Spleen (tissue), 11 donors: ENCODE results near the gene MYO5B. TPM values are rescaled to one million over a fixed set of nuclear protein-coding genes. Genes with fewer than 3 reads are reported as not detected.

Experiments used
- DNase-seq: peaks from one replicate; pipeline ENCODE4 v3.0.0-alpha.2; 2020
- H3K27ac ChIP-seq, 8 donors: fragments of 200-600 bp; sonication (generic) in 7 of 8; 1 replicate in 4 of 8; 2 replicates in 4 of 8; pipeline versions ENCODE4 v1.5.0 to v1.8.0; 2016 to 2021; ENCODE audit warnings: inconsistent platforms in 4 of 8, mild to moderate bottlenecking in 4 of 8, moderate library complexity in 1 of 8
- H3K27me3 ChIP-seq, 7 donors: fragments of 200-600 bp; sonication (generic) in 6 of 7; replicated peaks in 1 of 7; 1 replicate in 4 of 7; 2 replicates in 3 of 7; pipeline versions ENCODE4 v1.5.0 to v1.8.0; 2016 to 2021; ENCODE audit warnings: inconsistent platforms in 3 of 7, mild to moderate bottlenecking in 1 of 7
- H3K36me3 ChIP-seq, 6 donors: fragments of 200-600 bp; sonication (generic) in 5 of 6; 1 replicate in 4 of 6; 2 replicates in 2 of 6; pipeline versions ENCODE4 v1.5.0 to v1.8.0; 2016 to 2021; ENCODE audit warnings: inconsistent platforms in 2 of 6
- H3K4me1 ChIP-seq, 6 donors: fragments of 200-600 bp; sonication (generic) in 5 of 6; 1 replicate in 3 of 6; 2 replicates in 3 of 6; pipeline versions ENCODE4 v1.5.0 to v1.8.0; 2016 to 2021; ENCODE audit warnings: inconsistent platforms in 3 of 6
- H3K4me3 ChIP-seq, 8 donors: fragments of 200-600 bp; sonication (generic) in 7 of 8; 1 replicate in 4 of 8; 2 replicates in 4 of 8; pipeline versions ENCODE4 v1.5.0 to v1.8.0; 2016 to 2021; ENCODE audit warnings: inconsistent platforms in 4 of 8, mild to moderate bottlenecking in 4 of 8, moderate library complexity in 2 of 8
- H3K9me3 ChIP-seq, 8 donors: fragments of 200-600 bp; sonication (generic) in 7 of 8; 1 replicate in 4 of 8; 2 replicates in 4 of 8; pipeline versions ENCODE4 v1.5.0 to v1.8.0; 2016 to 2021; ENCODE audit warnings: inconsistent platforms in 4 of 8
- POLR2A ChIP-seq, 3 donors: fragments of 450-650 bp; IDR thresholded peaks; one replicate each; pipeline ENCODE4 v1.5.1; 2017; ENCODE audit warnings: antibody characterized with exemption in 3 of 3, mild to moderate bottlenecking in 1 of 3
- POLR2AphosphoS5 ChIP-seq, 3 donors: sonication (generic); formaldehyde crosslinking; IDR thresholded peaks; one replicate each; pipeline ENCODE4 v1.5.1; 2017; ENCODE audit warnings: antibody characterized with exemption in 3 of 3
- WGBS, 5 donors: extraction: QIAGEN DNeasy Blood & Tissue Kit in 3 of 5; methylation state at CpG; one replicate each; pipeline versions ENCODE4 v1.1.5 to v1.1.7; 2013 to 2018; 5-methylcytosine and 5-hydroxymethylcytosine counted together
- intact Hi-C: fragments of 100-400 bp; cut with DNase I; formaldehyde crosslinking; loops from one replicate; pipeline ENCODE4 v1.15.0; 2023; ENCODE audit warnings: low total_unique reads
- polyA plus RNA-seq, 3 donors: library from polyadenylated mRNA; stranded (reverse); fragments of 200-250 nt; gene quantifications; one replicate each; pipeline ENCODE4 v1.2.1, GENCODE V29; 2013
- total RNA-seq, 7 donors: library from RNA; depleted of rRNA in 3 of 7; stranded (reverse); fragments of >200 nt in 3 of 7; fragmentation: NEBNext Ultra II Directional in 4 of 7; extraction: Animal tissue kit (Norgen Biotek cat#: 25700) in 4 of 7; gene quantifications; one replicate each; pipeline versions ENCODE4 v1.1.0 to v1.2.1, GENCODE V29; 2016 to 2021
- TF ChIP-seq, protein P1 (sequence below), 11 experiments: fragments of 200-600 bp in 7 of 11; fragments of 450-650 bp in 4 of 11; sonication (generic) in 4 of 11; IDR thresholded peaks in 8 of 11; conservative IDR thresholded peaks in 3 of 11; 1 replicate in 7 of 11; 2 replicates in 4 of 11; pipeline versions ENCODE4 v1.4.0 to v1.8.0; 2016 to 2021; ENCODE audit warnings: antibody characterized with exemption in 11 of 11, inconsistent platforms in 4 of 11, mild to moderate bottlenecking in 1 of 11
- donor health status: healthy with polysubstance abuse.
- donor health status: DM: no; HTN: no; CAD: no; lungs with moderate emphysema.
- donor health status: DM: no; HTN: no; CAD: no.
- donor health status: Bipolar disorder and iron deficiency.
- donor health status: healthy.
- donor health status: DM: no; HTN: no; CAD: no.
- donor health status: DM: yes; HTN: yes; CAD: no.

The MYO5B gene
- total and polyA plus RNA-seq, 10 donors: 0.74 to 6.0 (median 2.4) TPM

DNA sequence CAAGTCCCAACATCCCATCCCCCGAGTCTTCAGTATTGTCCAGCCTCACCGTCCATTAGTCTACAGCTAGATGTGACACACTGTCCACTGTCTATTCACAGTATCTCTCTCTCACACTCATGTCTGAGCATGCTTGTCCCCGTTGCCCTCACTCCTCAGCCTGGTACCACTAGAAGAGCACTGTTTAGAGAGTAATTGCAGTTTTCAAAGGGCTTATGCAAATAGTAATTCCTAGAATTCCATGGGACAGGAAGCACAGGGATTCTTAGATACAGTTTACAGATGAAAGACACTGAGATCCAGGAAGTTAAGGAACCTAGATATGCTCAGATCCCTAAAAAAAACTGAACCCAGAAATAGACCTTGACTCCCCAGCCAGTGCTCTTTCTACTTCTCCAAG is 125.5 kb downstream of the MYO5B start:
- TF ChIP-seq POLR2AphosphoS5 (IDR thresholded peaks at IDR 0.05) (no peak), POLR2A (IDR thresholded peaks at IDR 0.05) (no peak)
- TF ChIP-seq, protein P1, sequence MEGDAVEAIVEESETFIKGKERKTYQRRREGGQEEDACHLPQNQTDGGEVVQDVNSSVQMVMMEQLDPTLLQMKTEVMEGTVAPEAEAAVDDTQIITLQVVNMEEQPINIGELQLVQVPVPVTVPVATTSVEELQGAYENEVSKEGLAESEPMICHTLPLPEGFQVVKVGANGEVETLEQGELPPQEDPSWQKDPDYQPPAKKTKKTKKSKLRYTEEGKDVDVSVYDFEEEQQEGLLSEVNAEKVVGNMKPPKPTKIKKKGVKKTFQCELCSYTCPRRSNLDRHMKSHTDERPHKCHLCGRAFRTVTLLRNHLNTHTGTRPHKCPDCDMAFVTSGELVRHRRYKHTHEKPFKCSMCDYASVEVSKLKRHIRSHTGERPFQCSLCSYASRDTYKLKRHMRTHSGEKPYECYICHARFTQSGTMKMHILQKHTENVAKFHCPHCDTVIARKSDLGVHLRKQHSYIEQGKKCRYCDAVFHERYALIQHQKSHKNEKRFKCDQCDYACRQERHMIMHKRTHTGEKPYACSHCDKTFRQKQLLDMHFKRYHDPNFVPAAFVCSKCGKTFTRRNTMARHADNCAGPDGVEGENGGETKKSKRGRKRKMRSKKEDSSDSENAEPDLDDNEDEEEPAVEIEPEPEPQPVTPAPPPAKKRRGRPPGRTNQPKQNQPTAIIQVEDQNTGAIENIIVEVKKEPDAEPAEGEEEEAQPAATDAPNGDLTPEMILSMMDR (IDR thresholded peaks at IDR 0.05 in 8 of 11, conservative IDR thresholded peaks at IDR 0.05 in 3 of 11): no peak
- intact Hi-C loops: no loop called here
- Histone ChIP-seq H3K36me3 (no peaks in the 10 kb centered on the region), H3K9me3 (no peaks in the 10 kb centered on the region), H3K27ac (no peak overlapping the region), H3K4me3 (no peak overlapping the region), H3K27me3 (no peaks in the 10 kb centered on the region), H3K4me1 (no peaks in the 10 kb centered on the region)
- no peak for DNase-seq
- WGBS, 5 donors: 78 to 93% (median 88%) methylated on average over 3 of the region's 3 CpGs

DNA sequence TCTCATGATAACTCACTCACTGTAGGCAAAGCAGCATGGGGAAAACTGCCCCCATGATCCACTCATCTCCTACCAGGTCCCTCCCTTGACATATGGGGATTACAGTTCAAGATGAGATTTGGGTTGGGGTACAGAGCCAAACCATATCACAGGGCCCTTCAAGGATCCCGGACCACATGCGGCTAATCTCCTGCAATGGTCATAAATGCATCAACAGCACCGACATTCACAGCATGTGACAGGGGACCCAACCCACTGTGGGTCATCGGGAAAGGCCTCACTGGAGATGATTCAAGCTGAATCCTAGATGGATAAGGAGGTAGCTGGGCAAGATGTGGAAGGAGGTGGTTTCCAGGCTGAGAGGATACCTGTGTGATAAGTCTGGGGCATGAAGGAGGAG is 129.4 kb downstream of the MYO5B start:
- intact Hi-C loops: no loop called here
- 73 to 87% (median 86%) methylated on average over 4 of the region's 4 CpGs for WGBS, 5 donors
- Histone ChIP-seq H3K36me3 (no peaks in the 10 kb centered on the region), H3K27ac (no peak overlapping the region), H3K4me3 (no peak overlapping the region), H3K27me3 (no peaks in the 10 kb centered on the region), H3K4me1 (no peaks in the 10 kb centered on the region), H3K9me3 (no peaks in the 10 kb centered on the region)
- TF ChIP-seq, protein P1 (IDR thresholded peaks at IDR 0.05 in 8 of 11, conservative IDR thresholded peaks at IDR 0.05 in 3 of 11): no peak
- no peak for TF ChIP-seq POLR2A (IDR thresholded peaks at IDR 0.05)
- TF ChIP-seq POLR2AphosphoS5 (IDR thresholded peaks at IDR 0.05): no peak
- DNase-seq: no peak

DNA sequence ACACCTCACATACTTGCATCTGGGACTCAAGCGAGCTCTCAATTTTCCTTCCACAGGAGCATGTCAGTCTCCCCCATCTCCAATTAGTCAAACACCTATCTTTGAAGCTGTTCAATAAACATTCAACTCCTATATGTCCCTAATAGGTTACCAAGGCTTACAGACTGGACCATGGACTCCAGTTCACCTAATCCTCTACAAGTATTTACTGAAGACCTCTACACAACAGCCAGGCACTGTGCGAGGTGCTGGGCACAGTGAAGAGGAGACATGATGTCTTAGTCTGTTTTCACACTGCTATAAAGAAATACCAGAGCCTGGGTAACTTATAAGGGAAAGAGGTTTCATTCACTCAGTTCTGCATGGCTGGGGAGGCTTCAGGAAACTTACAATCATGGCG is 129.9 kb downstream of the MYO5B start:
- no peak overlapping the region for H3K27ac ChIP-seq
- H3K4me3 ChIP-seq: no peak overlapping the region
- no peaks in the 10 kb centered on the region for H3K4me1 ChIP-seq
- H3K27me3 ChIP-seq: no peaks in the 10 kb centered on the region
- no peaks in the 10 kb centered on the region for H3K36me3 ChIP-seq
- 78 to 94% (median 84%) methylated on average over 3 of the region's 3 CpGs for WGBS, 5 donors
- intact Hi-C loops: no loop called here
- no peak for DNase-seq
- H3K9me3 ChIP-seq: no peaks in the 10 kb centered on the region
- TF ChIP-seq, protein P1 (IDR thresholded peaks at IDR 0.05 in 8 of 11, conservative IDR thresholded peaks at IDR 0.05 in 3 of 11): no peak
- TF ChIP-seq POLR2AphosphoS5 (IDR thresholded peaks at IDR 0.05): no peak
- no peak for TF ChIP-seq POLR2A (IDR thresholded peaks at IDR 0.05)

DNA sequence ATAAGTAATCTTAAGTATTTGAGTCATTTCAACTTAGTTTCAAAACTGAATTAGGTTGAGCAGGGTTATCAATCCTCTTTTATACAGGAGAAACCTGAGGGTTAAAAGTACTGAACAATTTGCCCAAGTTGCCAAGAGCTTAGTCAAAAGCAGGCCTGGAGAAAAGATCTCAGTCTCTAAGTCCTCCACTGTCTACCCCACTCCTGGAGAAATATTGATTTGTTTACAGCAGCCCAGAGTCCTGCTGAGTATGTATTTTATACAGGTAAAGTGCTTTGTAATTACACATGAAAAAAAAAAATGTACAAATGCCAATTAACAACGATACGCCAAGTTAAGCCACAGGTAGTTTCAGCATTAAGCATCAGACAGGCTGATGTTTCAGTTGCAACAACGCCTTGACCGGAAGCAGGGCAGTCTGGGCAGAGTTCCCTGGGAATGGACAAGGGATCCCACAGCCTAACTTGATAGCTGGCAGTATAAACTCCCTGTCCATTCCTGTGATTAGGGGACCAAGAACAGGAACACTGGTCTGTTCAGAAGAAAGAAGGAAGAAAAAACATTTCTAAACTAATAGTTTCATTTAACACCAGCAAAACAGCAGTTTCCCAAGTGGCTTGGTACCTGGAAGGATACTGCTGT is 132.9 kb downstream of the MYO5B start:
- Histone ChIP-seq H3K36me3 (no peaks in the 10 kb centered on the region), H3K4me1 (no peaks in the 10 kb centered on the region), H3K4me3 (no peak overlapping the region), H3K27ac (no peak overlapping the region), H3K9me3 (no peaks in the 10 kb centered on the region), H3K27me3 (peaks cover 0 to 15% (median 0%) of the 10 kb centered on the region in 7 donors)
- intact Hi-C loops: no loop called here
- DNase-seq: no peak
- TF ChIP-seq POLR2AphosphoS5 (IDR thresholded peaks at IDR 0.05) (no peak), POLR2A (IDR thresholded peaks at IDR 0.05) (no peak)
- TF ChIP-seq, protein P1 (IDR thresholded peaks at IDR 0.05 in 8 of 11, conservative IDR thresholded peaks at IDR 0.05 in 3 of 11): no peak
- 77 to 92% (median 83%) methylated on average over 4 of the region's 4 CpGs for WGBS, 5 donors
